Pulmonary artery endothelial cell (primary cell): Measurements from ENCODE around the gene AHNAK2. TPM values are rescaled to one million over a fixed set of nuclear protein-coding genes. Genes with fewer than 3 reads are reported as not detected.
"Not testable (repeated sequence)": the region's sequence is repeated elsewhere in the genome, so short reads cannot be mapped to it uniquely, and the experiment has no call there.

Experiments
- DNase-seq: peaks from one replicate; pipeline ENCODE4 v3.0.0-alpha.2; 2011; ENCODE audit warnings: low read depth, low spot score
- total RNA-seq: library from RNA; depleted of rRNA; stranded (reverse); fragments of >200 nt; gene quantifications from 2 replicates; pipeline ENCODE4 v1.2.3, GENCODE V29; 2014

Gene AHNAK2
- total RNA-seq, 1 donor from 2014 or later = 91.8 TPM

DNA sequence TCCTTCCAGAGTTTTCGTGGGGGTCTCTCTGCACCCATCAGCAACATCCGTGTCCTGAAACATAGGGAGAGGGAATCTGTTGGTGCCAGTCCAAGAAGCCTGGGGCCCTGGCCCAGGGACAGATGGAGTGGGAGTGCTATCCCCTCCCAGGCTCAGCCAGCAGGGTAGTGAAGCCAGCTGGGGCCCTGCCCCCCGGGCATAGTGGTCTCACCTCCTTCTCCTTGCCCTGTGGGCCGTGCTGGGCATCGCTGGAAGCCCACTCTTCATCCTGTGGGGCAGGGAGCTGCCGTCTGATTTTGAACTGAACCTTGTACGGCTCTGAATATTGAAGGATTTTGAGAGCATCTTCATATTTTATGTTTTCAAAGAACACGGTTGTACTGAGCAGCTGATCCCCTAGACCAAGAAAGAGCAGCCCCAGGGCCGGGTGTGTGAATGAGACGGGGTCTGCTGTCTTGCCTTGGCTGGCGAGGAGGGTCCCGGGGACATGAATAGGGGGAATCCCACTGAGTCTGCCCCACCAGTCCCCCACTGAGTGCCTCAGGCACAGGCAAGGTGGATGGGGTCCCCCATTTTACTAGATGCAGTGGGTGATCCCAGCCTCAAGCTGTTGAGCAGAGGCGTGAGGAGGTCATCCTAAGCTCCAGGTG lies 23.3 kb downstream of the AHNAK2 start:
- no peak for DNase-seq

DNA sequence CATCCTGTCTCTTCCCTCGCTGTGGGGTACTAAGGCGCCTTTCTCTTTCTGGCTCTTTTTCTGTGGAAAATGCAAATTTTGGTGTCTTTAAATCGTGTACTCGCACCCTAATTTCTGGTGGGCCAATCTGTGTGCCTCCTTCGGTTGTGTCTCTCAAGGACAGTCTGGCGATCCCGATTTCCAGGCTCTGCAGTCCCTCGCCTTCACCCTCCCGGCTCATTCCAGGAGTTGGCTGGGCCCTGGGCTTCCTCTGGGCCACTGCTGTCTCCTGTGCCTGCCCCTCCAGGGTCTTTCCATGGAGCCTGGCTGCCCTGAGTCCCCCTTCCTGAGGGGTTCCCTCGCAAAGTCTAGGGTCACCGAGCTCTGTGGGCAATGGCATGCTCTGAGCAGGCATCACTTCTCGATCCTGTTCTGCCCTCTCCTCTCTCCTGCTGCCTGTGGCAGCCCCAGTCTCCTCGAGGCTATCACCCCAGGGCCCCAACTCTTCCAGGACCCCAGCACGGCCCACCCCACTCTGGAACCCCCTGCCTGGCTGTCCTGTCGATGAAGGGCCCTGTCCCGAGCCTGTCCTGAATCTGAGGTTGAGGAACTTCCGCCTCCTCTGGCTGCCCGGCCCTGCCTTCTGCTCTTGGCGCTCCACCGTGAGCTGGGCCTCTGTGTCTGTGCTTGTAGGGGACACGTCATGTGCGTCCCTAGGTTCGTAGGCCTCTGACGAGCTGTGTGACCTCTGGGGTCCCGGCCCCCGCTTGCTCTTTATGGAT lies 24.1 kb downstream of the AHNAK2 start:
- no peak for DNase-seq

DNA sequence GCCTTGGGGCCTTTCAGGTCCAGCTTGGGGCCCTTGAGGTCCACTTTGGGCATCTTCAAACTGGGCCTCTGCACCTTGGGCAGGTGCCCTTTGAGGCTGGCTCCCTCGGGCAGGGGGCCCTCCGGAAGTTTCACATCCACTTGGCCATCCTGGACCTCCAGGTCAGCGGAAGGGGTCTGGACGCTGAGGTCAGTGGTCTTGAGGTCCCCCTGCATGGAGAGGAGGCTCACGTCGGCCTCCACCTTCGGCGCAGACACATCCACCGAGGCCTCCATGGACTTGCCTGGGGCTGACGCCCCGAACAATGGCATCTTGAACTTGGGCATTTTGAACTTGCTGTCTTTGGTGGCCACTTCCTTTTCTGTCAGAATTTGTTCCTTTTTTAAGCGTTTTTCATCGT lies 25.1 kb downstream of the AHNAK2 start:
- DNase-seq = no peak

DNA sequence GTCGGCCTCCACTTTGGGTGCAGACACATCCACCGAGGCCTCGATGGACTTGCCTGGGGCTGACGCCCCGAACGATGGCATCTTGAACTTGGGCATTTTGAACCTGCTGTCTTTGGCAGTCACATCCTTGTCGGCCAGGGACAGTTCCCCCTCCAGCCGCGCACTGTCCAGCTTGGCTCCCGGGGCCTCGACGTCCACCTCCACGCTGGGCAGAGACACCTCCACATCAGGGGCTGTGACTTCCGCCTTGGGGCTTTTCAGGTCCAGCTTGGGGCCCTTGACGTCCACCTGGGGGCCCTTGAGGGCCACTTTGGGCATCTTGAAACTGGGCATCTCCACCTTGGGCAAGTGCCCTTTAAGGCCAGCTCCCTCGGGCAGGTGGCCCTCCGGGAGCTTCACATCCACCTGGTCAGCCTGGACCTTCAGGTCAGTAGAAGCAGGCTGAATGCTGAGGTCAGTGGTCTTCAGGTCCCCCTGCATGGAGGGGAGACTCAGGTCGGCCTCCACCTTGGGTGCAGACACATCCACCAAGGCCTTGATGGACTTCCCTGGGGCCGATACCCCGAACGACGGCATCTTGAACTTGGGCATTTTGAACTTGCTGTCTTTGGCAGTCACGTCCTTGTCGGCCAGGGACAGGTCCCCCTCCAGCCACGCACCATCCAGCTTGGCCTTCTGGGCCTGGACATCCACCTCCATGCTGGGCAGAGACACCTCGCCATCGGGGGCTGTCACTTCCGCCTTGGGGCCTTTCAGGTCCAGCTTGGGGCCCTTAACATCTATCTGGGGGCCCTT lies 26.1 kb downstream of the AHNAK2 start:
- DNase-seq = not testable (repeated sequence)

DNA sequence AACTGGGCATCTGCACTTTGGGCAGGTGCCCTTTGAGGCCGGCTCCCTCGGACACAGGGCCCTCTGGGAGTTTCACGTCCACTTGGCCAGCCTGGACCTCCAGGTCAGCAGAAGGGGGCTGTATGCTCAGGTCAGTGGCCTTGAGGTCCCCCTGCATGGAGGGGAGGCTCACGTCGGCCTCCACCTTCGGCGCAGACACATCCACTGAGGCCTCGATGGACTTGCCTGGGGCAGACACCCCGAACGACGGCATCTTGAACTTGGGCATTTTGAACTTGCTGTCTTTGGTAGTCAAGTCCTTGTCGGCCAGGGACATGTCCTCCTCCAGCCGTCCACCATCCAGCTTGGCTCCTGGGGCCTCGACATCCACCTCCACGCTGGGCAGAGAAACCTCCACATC lies 27.5 kb downstream of the AHNAK2 start:
- DNase-seq = not testable (repeated sequence)

DNA sequence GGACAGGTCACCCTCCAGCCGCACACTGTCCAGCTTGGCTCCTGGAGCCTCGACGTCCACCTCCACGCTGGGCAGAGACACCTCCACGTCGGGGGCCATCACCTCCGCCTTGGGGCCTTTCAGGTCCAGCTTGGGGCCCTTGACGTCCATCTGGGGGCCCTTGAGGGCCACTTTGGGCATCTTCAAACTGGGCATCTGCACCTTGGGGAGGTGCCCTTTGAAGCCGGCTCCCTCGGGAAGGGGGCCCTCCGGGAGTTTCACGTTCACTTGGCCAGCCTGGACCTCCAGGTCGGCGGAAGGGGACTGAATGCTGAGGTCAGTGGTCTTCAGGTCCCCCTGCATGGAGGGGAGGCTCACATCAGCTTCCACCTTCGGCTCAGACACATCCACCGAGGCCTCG lies 28.2 kb downstream of the AHNAK2 start:
- DNase-seq = no peak

DNA sequence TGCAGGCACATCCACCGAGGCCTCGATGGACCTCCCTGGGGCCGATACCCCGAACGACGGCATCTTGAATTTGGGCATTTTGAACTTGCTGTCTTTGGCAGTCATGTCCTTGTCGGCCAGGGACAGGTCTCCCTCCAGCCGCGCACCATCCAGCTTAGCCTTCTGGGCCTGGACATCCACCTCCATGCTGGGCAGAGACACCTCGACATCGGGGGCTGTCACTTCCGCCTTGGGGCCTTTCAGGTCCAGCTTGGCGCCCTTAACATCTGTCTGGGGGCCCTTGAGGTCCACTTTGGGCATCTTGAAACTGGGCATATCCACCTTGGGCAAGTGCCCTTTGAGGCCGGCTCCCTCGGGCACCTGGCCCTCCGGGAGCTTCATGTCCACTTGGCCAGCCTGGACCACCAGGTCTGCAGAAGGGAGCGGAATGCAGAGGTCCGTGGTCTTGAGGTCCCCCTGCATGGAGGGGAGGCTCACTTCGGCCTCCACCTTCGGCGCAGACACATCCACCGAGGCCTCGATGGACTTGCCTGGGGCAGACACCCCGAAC lies 28.7 kb downstream of the AHNAK2 start:
- DNase-seq = not testable (repeated sequence)

DNA sequence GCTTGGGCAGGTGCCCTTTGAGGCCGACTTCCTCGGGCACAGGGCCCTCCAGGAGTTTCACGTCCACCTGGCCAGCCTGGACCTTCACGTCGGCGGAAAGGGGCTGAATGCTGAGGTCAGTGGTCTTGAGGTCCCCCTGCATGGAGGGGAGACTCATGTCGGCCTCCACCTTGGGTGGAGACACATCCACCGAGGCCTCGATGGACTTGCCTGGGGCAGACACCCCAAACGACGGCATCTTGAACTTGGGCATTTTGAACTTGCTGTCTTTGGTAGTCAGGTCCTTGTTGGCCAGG lies 29.5 kb downstream of the AHNAK2 start:
- no peak for DNase-seq

DNA sequence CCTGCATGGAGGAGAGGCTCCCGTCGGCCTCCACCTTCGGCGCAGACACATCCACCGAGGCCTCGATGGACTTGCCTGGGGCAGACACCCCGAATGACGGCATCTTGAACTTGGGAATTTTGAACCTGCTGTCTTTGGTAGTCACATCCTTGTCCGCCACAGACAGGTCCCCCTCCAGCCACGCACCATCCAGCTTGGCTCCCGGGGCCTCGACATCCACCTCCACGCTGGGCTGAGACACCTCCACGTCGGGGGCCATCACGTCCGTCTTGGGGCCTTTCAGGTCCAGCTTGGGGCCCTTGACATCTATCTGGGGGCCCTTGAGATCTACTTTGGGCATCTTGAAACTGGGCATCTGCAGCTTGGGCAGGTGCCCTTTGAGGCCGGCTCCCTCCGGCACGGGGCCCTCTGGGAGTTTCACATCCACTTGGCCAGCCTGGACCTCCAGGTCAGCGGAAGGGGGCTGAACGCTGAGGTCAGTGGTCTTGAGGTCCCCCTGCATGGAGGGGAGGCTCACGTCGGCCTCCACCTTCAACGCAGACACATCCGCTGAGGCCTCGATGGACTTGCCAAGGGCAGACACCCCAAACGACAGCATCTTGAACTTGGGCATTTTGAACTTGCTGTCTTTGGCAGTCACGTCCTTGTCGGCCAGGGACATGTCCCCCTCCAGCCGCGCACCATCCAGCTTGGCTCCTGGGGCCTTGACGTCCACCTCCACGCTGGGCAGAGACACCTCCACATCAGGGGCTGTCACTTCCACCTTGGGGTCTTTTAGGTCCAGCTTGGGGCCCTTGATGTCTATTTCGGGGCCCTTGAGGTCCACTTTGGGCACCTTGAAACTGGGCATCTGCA lies 30.1 kb downstream of the AHNAK2 start:
- not testable (repeated sequence) for DNase-seq

DNA sequence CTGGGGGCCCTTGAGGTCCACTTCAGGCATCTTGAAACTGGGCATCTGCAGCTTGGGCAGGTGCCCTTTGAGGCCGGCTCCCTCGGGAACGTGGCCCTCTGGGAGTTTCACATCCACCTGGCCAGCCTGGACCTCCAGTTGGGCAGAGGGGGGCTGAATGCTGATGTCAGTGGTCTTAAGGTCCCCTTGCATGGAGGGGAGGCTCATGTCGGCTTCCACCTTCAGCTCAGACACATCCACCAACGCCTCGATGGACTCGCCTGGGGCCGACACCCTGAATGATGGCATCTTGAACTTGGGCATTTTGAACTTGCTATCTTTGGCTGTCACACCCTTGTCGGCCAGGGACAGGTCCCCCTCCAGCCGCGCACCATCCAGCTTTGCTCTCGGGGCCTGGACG lies 31.0 kb downstream of the AHNAK2 start:
- not testable (repeated sequence) for DNase-seq

DNA sequence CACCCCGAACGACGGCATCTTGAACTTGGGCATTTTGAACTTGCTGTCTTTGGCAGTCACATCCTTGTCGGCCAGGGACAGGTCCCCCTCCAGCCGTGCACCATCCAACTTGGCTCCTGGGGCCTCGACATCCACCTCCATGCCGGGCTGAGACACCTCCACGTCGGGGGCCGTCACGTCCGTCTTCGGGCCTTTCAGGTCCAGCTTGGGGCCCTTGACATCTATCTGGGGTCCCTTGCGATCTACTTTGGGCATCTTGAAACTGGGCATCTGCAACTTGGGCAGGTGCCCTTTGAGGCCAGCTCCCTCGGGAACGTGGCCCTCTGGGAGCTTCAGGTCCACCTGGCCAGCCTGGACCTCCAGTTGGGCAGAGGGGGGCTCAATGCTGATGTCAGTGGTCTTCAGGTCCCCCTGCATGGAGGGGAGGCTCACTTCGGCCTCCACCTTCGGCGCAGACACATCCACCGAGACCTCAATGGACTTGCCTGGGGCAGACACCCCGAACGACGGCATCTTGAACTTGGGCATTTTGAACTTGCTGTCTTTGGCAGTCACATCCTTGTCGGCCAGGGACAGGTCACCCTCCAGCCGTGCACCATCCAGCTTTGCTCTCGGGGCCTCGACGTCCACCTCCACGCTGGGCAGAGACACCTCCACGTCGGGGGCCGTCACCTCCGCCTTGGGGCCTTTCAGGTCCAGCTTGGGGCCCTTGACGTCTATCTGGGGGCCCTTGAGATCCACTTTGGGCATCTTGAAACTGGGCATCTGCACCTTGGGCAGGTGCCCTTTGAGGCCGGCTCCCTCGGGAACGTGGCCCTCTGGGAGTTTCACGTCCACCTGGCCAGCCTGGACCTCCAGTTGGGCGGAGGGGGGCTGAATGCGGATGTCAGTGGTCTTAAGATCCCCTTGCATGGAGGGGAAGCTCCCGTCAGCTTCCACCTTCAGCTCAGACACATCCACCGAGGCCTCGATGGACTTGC lies 31.9 kb downstream of the AHNAK2 start:
- not testable (repeated sequence) for DNase-seq

DNA sequence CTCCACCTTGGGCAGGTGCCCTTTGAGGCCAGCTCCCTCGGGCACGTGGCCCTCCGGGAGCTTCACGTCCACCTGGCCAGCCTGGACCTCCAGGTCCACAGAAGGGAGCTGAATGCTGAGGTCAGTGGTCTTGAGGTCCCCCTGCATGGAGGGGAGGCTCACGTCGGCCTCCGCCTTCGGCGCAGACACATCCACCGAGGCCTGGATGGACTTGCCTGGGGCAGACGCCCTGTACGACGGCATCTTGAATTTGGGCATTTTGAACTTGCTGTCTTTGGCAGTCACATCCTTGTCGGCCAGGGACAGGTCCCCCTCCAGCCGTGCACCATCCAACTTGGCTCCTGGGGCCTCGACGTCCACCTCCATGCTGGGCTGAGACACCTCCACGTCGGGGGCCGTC lies 32.9 kb downstream of the AHNAK2 start:
- not testable (repeated sequence) for DNase-seq

DNA sequence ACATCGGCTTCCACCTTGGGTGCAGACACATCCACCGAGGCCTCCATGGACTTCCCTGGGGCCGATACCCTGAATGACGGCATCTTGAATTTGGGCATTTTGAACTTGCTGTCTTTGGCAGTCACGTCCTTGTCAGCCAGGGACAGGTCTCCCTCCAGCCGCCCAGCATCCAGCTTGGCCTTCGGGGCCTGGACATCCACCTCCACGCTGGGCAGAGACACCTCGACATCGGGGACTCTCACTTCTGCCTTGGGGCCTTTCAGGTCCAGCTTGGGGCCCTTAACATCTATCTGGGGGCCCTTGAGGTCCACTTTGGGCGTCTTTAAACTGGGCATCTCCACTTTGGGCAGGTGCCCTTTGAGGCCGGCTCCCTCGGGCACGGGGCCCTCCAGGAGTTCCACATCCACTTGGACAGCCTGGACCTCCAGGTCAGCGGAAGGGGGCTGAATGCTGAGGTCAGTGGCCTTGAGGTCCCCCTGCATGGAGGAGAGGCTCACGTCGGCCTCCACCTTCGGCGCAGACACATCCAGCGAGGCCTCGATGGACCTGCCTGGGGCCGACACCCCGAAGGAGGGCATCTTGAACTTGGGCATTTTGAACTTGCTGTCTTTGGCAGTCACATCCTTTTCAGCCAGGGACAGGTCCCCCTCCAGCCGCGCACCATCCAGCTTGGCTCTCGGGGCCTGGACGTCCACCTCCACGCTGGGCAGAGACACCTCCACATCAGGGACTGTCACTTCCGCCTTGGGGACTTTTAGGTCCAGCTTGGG lies 33.6 kb downstream of the AHNAK2 start:
- DNase-seq = not testable (repeated sequence)

DNA sequence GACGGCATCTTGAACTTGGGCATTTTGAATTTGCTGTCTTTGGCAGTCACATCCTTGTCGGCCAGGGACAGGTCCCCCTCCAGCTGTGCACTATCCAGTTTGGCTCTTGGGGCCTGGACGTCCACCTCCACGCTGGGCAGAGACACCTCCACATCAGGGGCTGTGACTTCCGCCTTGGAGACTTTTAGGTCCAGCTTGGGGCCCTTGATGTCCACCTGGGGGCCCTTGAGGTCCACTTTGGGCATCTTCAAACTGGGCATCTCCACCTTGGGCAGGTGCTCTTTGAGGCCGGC lies 34.2 kb downstream of the AHNAK2 start:
- not testable (repeated sequence) for DNase-seq

DNA sequence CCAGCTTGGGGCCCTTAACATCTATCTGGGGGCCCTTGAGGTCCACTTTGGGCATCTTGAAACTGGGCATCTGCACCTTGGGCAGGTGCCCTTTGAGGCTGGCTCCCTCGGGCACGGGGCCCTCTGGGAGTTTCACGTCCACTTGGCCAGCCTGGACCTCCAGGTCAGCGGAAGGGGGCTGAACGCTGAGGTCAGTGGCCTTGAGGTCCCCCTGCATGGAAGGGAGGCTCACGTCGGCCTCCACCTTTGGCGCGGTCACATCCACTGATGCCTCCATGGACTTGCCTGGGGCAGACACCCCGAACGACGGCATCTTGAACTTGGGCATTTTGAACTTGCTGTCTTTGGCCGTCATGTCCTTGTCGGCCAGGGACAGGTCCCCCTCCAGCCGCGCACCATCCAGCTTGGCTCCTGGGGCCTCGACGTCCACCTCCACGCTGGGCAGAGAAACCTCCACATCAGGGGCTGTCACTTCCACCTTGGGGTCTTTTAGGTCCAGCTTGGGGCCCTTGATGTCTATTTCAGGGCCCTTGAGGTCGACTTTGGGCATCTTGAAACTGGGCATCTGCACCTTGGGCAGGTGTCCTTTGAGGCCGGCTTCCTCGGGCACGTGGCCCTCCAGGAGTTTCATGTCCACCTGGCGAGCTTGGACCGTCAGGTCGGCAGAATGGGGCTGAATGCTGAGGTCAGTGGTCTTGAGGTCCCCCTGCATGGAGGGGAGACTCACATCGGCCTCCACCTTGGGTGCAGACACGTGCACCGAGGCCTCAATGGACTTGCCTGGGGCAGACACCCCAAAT lies 34.8 kb downstream of the AHNAK2 start:
- DNase-seq = not testable (repeated sequence)

DNA sequence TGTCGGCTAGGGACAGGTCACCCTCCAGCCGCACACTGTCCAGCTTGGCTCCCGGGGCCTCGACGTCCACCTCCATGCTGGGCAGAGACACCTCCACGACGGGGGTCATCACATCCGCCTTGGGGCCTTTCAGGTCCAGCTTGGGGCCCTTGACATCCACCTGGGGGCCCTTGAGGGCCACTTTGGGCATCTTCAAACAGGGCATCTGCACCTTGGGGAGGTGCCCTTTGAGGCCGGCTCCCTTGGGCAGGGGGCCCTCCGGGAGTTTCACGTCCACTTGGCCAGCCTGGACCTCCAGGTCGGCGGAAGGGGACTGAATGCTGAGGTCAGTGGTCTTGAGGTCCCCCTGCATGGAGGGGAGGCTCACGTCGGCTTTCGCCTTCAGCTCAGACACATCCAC lies 35.6 kb downstream of the AHNAK2 start:
- no peak for DNase-seq

DNA sequence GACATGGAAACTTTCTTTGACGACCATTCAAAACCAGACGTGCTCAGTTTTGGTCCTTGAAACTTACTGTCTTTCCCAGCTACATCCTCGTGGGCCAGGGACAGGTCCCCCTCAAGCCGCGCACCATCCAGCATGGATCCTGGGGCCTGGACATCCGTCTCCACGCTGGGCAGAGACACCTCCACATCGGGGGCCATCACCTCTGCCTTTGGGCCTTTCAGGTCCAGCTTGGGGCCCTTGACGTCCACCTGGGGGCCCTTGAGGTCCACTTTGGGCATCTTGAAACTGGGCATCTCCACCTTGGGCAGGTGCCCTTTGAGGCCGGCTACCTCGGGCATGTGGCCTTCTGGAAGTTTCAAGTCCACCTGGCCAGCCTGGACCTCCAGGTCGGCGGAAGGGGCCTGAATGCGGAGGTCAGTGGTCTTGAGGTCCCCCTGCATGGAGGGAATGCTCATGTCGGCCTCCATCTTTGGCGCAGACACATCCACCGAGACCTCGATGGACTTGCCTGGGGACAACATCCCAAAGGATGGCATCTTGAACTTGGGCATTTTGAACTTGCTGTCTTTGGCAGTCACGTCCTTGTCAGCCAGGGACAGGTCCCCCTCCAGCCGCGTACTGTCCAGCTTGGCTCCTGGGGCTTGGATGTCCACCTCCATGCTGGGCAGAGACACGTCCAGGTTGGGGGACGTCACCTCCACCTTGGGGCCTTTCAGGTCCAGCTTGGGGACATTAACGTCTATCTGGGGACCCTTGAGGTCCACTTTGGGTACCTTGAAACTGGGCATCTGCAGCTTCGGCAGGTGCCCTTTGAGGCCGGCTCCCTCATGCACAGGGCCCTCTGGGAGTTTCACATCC lies 36.4 kb downstream of the AHNAK2 start:
- no peak for DNase-seq
